ENCODE measurements around the gene PMEPA1. TPM values are rescaled to one million over a fixed set of nuclear protein-coding genes. Genes with fewer than 3 reads are reported as not detected.

The PMEPA1 gene
- total RNA-seq, 1 experiment from 2014 or later, result 10.5 TPM

- DNase-seq (ENCODE audit: low spot score), result no peak
Observed at GRCh38 chr20:57661746-57662455, 47.9 kb downstream of the PMEPA1 start.

DNA sequence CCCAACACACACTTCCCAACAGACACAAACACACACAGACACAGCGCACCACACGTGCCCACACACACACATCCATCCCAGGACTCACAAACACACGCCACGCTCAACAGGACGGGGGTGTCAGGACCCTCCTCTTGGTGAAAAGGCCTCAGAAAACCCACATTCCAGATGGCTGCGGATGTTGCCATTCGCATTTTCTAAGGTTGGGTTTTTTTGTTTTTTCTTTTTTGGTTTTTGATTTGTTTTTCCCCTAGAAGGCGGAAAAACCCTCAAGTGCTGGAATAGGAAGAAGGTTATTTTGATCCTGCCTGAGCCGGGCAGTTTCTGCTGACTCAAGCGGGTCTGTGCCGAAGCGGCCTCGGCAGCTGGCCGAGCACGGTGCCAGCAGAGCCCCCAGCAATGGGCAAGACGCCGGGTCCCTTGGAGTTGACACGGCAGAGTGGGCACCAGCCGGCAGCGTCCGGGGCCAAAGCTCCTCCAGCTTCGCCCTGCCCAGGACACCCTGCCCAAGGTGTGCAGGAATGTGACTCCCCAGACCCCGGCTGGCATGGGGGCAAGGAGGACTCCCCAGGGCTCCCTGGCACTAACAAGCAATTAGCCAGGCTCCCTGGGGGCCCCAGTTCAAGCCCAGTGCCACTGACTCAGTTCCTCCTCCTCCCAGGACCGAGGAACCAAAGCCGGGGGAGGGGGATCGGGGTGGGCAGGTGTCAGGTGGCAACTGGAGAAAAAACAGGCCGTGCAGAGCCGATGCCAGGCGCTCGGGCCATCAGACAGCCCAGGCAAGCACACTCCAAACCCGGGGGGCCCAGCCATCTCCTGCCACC, 48.7 kb downstream of the PMEPA1 start:
- DNase-seq (ENCODE audit: low spot score), result no peak

DNA sequence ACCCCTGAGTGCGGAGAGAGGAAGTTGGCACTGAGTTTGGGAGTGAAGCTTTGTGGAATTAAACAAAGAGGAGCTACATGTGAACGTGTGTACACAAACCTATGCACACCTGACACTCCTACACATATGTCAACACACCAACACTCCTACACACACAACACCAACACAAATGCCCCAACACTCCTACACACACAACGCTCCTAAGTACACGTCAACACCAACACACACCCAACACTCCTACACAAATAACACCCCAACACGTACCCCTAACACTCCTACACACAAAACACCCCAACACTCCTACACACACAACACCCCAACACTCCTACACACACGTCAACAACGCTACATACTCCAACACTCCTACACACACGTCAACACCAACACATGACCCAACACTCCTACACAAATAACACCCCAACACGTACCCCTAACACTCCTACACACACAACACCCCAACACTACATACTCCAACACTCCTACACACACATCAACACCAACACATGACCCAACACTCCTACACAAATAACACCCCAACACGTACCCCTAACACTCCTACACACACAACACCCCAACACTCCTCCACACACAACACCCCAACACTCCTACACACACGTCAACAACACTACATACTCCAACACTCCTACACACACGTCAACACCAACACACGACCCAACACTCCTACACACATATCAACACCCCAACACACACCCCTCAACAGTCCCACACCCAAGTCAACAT, 49.5 kb downstream of the PMEPA1 start:
- DNase-seq (ENCODE audit: low spot score), result no peak

- DNase-seq (ENCODE audit: low spot score), result no peak
Observed at GRCh38 chr20:57659517-57660180, 50.2 kb downstream of the PMEPA1 start.

DNA sequence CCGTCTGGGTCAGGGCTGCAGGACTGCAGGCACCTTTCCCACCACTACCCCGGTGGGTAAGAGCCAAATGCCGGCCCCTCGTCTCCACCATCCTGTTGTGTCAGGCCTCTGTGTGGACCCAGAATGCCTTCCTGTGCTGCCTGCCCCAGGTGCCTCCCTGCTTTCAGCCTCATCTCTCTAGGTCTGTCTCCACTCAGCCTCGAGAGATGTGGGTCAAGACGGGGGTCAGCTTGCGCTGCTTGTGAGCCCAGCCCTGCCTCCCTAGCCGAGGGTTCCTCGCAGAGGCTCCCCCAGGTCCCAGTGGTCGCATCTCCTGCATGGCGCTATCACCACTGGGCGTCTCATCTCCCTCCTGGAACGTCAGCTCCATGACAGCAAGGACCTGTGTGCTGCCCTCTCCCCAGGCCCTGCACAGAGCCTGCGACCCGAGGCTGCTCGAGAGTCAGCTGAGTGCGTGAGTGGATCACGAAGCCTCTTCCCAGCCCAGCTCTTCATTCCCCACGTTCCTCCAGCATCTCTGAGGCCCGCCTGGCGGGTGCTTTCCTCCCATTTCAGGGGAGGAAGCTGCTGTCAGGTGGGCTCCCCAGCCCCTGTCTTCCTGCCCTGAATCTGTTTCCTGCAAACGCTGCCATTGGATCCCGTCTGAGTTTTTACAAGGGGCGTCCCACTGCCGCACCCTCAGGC, 50.8 kb downstream of the PMEPA1 start:
- no peak for DNase-seq (ENCODE audit: low spot score)

DNA sequence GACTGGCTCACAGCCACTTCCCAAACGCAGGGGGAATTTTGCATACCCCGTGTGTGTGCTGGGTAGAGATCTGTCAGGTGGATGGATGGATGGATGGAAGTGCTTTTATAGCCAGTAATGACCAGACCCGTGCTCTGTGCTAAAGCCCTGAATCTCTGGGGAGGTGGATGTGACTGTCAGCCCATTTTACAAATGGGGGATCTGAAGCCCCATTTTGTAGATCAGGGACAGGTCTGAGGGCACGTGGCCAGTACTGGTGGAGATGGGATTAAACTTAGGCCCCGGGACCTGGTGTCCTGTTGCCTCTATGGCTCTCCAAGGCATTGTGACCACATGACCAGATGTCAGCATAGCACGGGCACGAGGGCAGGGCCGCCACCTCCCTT, 51.4 kb downstream of the PMEPA1 start:
- no peak for DNase-seq (ENCODE audit: low spot score)

- DNase-seq (ENCODE audit: low spot score), result peak; percentile 29
Observed at GRCh38 chr20:57657535-57658446, 52.0 kb downstream of the PMEPA1 start.

GRCh38 chr20:57656821-57657534, 52.8 kb downstream of the PMEPA1 start:
- DNase-seq (ENCODE audit: low spot score), result no peak

GRCh38 chr20:57656252-57656820, 53.5 kb downstream of the PMEPA1 start:
- DNase-seq (ENCODE audit: low spot score), result no peak

GRCh38 chr20:57655809-57656155, 54.0 kb downstream of the PMEPA1 start:
- no peak for DNase-seq (ENCODE audit: low spot score)

GRCh38 chr20:57654998-57655808, 54.6 kb downstream of the PMEPA1 start:
- DNase-seq (ENCODE audit: low spot score), result no peak

DNA sequence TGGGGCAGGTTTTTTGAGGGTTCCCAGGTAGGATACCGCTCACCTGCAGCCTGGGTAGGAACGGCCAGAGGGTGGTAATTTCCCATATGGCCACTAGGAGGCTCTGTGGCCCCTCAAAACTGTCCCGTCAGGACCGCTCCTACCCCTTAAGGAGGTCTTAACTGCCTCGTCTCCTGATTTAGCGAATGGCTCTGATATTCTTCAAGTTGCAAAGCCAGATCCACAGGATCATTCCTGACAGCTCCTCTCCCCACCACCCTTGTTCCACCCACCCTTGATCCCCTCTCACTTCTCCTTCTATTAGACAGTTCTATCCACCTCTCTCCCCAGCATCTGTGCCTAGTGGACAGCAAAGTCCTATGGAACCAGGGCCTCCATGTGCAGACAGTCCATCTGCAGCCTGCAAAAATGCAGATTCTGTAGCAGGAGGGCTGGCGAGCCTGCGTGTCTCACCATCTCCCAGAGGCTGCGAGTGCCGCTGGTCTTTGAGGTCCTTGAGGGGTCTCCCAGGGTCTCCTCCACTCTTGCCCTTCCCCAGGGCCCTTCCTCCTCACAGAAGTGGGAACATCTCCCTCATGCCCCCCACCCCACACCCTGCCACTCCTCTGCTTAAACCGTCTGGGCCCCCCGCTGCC, 55.3 kb downstream of the PMEPA1 start:
- peak; percentile 55 for DNase-seq (ENCODE audit: low spot score)

DNA sequence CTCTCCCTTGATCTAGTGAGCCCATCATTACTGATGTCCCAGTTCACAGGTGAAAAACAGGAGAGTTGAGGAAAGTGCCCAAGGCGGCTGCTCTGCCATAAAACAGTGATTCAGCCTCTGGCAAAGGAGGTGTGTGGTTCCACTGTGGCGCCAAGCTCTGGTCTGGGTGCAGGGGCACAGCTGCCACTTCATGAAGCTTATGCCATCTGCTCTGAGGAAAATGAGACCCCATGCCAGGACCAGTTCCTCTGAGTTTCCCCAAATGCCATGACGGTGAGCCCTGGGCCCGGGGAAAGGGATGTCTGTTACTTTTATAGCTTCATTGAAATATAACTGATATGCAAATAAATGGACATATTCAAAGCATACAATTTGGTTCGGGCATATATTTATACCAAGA, 55.9 kb downstream of the PMEPA1 start:
- DNase-seq (ENCODE audit: low spot score), result no peak

GRCh38 chr20:57653546-57653900, 56.3 kb downstream of the PMEPA1 start:
- no peak for DNase-seq (ENCODE audit: low spot score)

DNA sequence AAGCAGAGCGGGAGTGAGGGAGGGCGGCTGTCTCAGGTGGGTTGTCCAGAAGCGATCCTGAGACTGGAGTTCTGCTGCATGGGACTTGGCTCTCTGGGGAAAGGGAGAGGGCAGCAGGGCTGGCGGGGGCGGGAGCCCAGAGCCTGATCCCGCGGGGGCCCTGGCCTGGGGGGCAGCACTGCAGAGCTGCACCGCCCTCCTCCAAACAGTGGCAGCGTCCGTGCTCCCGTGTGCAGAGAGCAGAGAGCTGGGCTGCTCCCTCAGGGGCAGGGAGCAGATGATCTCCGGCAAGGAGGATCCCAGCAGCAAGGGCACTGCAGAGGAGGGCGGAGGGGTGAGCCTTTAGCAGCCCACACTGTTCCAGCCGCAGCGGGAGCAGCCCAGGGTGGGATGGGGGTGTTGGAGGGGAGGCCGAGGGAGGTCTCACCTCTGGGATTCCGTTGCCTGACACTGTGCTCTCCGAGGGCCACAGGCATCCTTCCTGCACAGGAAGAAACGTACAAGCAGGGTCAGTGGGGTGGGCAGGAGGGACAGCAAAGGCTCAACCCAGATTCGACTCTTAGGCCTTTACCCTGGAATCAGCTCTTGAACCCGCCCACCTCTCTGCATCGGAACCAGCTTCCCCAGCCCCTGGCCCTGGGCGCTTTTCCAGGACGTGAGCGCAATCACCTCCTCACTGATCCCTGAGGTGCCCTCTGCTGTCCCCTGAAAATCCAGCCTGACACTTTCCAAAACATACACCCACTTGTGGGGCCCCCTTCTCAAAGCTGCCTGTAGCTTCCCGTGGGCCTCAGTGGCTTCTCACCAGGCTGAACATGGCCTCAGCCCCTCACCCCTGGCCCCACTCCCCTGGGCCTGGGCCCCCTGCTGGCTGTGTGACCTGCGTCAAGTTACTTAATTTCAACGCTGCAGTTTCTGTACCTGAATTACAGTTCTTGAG, 56.9 kb downstream of the PMEPA1 start:
- DNase-seq (ENCODE audit: low spot score), result no peak

GRCh38 chr20:57651881-57652605, 57.8 kb downstream of the PMEPA1 start:
- DNase-seq (ENCODE audit: low spot score), result no peak

Measured in A172 (cell line).